CD4-positive, alpha-beta T cell treated with Interleukin-4 for 4 hours (primary cell): ENCODE results near the gene ADAMTS16.

ENCODE experiments used
- DNase-seq: peaks from one replicate; pipeline ENCODE4 v3.0.0-alpha.2; 2020

The ADAMTS16 gene

GRCh38 chr5:5293029-5293428 lies 152.9 kb downstream of the ADAMTS16 start:
- no peak for DNase-seq

- no peak for DNase-seq
Observed at GRCh38 chr5:5294429-5294828, 154.3 kb downstream of the ADAMTS16 start.

DNA sequence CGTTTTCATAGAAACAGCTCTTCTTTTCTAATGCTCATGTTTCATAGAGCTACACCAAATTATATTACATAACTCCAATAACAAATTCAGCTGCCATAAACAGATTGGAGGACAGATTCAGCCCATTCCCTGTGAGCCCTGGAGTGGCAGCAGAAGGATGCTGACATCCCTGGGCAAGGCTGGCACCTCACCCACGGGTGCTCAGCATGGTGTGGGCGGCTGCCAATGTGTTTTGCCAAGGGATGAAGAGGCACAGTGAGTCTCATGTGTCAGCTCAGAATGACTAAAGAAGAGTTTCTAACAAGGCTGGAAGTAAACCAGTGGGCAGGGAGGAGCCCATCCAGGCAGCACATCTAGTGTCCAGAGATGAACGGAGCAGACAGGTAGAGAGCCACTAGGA lies 155.2 kb downstream of the ADAMTS16 start:
- DNase-seq = no peak

DNA sequence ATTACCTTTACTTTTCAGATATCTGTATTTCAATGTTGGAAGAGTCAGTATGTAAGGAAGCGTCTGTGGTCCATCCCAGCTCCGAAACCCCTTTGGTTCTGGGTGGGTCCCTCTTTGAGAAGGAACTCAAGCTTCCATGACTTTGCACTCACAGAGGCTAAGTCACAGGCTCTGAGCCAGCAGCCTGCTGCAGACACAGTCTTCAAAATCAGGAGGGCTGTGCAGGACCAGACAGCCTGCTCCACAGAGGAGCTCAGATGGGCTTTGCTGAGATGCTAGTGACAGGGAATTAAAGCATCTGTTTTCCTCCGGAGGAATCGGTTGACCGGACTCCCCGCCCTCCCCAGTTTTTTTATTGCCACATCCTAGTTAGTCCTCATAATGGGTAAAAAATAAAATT lies 155.9 kb downstream of the ADAMTS16 start:
- DNase-seq = no peak

- no peak for DNase-seq
Observed at GRCh38 chr5:5297432-5298067, 157.4 kb downstream of the ADAMTS16 start.

GRCh38 chr5:5298068-5298633 lies 158.0 kb downstream of the ADAMTS16 start:
- no peak for DNase-seq

GRCh38 chr5:5298841-5299541 lies 158.9 kb downstream of the ADAMTS16 start:
- DNase-seq = no peak

DNA sequence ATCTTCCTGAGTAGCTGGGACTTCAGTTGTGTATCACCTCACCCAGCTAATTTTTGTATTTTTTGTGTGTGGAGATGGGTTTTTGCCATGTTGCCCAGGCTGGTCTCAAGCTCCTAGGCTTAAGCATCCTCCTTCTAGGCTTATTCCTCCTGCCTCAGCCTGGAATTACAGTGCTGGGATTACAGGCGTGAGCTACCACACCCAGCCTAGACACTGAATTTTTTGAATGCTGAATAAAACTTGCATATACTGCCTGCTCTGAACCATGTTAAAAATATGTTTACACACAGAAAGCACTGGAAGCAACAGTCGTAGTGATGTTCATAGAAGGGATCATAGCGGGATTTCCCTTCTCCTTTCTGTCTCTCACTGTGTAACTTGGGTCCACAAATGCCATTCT lies 161.0 kb downstream of the ADAMTS16 start:
- DNase-seq = no peak

DNA sequence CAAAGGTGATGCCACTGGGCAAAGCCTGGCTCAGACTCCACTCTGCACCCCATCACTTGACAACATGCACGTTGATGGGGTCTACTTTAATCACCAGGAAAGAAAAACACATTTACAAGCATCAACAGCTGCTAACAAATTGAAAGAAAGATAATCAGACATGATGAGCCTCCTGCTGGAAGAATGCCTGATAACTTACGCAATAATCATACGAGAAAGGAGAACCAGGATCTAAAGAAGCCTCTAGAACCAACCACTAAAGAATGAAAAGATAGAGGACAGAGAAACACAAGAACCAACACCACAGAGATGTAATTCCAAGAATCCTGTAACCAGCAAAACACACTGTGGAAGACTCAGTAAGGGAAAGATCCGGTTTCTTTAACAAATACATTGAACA lies 162.1 kb downstream of the ADAMTS16 start:
- DNase-seq = no peak

DNA sequence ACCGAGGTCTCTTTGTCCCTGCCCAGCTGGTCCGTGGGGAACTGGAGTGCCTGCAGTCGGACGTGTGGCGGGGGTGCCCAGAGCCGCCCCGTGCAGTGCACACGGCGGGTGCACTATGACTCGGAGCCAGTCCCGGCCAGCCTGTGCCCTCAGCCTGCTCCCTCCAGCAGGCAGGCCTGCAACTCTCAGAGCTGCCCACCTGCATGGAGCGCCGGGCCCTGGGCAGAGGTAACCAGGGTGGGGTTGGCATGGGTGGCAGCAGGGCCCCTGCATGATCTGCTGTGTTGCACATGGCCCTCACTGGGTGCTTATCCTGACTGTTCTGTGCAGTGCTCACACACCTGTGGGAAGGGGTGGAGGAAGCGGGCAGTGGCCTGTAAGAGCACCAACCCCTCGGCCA lies 163.1 kb downstream of the ADAMTS16 start:
- no peak for DNase-seq

DNA sequence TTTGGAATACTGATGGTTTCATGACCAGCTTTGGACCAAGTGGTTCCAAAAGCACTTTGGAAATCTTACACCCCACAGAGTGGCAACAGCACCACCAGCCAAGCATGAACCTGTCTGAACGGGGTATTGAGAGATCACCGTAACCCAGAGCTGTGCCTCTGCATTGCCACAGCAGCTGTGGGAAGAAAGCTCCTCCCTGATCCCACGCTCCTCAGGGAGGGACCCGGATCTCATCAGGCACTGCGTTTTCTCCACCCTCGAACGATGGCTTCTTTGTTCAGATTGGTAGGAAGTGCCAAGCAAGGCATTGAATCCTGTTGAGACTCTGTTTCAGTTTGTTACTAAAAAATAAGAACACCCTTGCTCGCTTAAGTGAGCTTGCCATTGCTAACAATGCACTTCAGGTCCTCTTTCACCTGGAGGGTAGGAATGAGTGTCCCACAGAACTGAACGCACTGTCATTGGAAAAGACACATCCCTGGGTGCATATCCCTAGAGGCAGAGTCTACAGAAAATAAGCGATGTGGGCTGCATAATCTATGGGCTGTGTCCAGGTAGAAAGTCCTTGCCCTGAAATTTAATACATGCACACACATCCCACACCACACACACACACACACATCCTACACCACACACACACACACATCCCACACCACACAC lies 164.4 kb downstream of the ADAMTS16 start:
- DNase-seq = no peak

- no peak for DNase-seq
Observed at GRCh38 chr5:5306696-5307095, 166.6 kb downstream of the ADAMTS16 start.

- DNase-seq = no peak
Observed at GRCh38 chr5:5308319-5308718, 168.2 kb downstream of the ADAMTS16 start.

DNA sequence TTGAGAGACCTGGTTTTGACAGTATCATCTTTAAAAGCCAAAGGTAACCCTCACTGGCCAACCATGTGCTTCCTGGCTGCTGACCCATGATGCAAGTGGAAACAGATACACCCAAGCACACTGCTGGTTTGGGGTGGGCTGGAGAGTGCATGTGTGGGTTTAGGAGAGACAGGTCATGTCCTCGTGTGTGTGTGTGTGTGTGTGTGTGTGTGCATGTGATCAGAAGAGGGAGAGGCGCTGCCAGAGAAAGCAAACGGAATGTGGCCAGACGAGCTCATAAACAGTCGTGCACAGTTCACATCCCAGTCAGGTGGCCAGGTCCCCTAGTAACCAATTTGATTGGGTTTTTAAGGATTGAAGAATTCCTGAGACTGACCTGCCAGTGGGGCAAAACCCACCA lies 169.5 kb downstream of the ADAMTS16 start:
- no peak for DNase-seq

DNA sequence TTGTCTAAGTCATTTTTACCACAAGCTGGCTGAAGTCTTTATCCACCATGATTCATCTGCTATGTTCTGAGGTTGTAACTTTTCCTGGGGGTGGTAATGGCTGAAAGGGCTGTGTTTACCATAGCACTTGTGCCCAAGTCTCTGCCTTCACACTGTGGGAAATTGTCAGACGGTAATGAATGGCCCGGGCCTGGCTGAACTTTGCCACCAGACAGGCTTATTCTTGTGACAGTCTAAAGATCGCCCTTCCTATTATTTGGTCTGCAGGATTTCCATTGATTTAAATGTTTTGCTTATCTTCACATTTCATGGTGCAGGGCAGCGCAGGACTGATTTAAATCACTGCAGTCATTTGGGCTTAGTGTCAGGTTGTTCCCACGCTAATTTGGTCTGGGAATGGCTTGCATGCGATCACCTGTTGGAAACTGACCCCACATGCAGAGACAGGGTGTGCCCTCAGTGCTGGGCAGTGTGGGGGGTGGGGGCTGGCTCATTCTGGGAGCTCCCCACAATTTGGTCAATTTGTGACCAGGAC lies 173.0 kb downstream of the ADAMTS16 start:
- no peak for DNase-seq

DNA sequence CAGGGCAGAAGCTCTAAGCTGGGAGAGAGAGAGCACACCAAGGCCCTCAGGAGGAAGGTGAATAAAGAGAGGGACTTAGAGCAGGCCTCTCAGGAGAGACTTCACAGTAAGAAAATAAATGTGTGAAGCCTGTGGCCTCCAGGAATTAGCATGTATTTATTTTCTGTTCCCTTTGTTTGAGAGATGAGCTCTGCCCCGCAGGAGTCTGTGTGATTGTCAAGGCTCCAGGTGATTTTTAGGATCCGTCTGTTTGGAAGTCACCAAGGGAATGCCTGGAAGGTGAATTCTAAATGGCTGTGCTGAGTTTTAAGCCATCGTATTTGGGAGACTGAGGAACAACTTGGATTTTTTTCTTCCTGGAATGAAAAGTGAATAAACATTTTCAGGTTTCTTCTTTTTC lies 174.0 kb downstream of the ADAMTS16 start:
- no peak for DNase-seq

DNA sequence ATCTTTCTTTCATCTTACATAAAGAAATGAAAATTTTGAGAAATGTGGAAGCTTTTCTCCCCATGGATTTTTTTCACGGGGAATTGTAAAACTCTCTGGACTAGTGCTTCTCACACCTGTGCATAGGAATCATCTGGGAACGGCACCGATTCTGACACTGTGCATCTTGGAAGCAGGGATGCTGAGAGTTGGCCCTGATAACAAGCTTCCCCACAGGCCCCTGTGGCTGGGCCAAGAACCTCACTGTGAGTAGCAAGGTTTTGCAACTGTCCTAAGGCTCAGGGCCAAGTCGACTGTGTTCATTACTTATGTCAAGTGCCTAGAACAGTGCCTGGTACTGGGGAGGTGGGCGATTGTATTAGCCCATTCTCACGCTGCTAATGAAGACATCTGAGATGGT lies 174.5 kb downstream of the ADAMTS16 start:
- DNase-seq = no peak

DNA sequence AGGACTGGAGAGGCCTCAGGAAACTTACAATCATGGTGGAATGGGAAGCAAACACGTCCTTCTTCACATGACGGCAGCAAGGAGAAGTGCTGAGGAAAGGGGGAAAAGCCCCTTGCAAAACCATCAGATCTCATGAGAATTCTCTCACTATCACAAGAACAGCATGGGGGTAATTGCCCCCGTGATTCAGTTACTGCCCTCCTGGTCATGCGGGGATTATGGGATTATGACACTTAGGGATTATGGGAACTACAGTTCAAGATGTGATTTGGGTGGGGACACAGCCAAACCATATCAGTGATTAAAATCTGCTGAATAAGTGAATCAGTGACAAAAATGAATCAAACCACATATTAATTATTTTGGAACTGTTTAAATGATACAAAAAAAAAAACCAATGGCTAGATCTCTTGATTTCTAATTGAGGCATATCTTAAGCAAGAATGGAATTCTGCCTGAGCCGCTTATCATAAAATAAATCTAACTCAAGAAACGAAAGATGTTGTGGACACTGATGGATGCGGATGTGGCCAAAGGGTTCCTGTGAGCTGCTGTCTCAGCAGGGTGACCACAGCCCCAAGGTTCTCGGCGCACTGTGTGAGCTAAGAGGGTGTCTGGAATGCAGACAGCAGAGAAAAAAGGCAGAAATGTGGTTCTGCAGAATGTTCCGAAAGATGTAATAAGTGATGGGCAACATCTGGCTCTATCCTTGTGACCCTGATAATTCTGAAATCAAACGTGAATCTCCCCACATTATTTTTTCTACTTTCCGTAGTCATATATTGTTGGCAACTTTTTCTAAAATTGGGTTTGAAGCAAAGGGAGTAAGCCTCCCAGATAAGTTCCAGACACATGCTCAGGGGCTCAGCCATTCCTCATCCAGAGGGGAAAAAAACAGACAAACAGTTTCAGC lies 175.2 kb downstream of the ADAMTS16 start:
- no peak for DNase-seq

DNA sequence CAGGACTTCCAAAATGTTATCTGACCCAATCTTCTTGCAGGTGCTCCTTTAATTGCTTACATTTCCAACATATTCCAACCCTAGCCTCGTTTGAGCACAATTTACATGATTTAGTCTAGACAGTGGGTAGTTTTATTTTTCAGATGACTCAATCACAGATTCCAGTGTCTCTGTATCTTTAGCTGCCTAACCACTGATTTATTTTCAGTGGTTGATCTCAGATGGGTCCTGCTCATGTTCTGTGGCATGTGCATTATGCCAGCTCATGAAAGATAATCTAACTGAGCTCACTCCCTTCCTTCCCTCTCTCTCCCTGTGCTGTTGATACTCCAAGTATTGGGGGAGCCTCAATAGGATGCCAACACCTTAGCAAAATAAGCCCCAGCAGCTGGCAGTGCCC lies 176.2 kb downstream of the ADAMTS16 start:
- DNase-seq = no peak

DNA sequence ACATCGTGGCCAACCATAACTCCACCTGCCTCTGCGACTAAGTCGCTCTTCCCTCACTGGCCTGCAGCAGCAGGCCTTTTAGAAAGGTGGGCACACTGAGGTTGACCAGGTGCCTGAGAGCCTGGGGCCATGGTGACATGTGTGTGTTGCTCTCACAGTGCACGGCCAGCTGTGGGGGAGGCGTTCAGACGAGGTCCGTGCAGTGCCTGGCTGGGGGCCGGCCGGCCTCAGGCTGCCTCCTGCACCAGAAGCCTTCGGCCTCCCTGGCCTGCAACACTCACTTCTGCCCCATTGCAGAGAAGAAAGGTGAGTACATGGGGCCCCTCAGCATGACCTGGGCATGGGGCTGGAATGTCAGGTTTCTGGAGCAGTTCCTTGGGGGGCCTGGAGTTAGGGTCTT lies 177.8 kb downstream of the ADAMTS16 start:
- no peak for DNase-seq

- no peak for DNase-seq
Observed at GRCh38 chr5:5318426-5319190, 178.5 kb downstream of the ADAMTS16 start.
